ENCODE measurements around the gene TTN. TPM values are rescaled to one million over a fixed set of nuclear protein-coding genes. Genes with fewer than 3 reads are reported as not detected.

Gene TTN
- total RNA-seq, 4 donors from 2014 or later: 1.8 to 10.0 (median 7.2) TPM

DNA sequence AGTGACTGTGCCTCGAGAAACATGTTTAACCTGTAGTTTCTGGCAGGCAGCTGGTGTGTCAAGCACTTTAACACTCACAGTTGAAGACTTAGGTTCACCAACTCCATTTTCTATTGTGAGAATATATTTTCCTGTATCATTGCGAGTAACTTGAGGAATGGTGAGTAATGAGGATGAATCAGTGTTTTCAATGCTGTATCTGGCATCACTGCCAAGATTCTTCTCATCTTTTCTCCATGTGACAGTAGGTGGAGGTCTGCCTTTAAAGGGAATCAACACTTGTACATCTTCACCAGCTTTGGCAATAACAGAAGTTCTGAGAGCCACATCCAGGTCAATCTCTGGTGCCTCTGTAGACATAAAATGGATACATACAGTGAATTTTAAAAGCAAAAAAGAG is 254.2 kb downstream of the TTN start:
- Histone ChIP-seq H3K27ac (no peak overlapping the region), H3K27me3 (no peaks in the 10 kb centered on the region), H3K9me3 (no peaks in the 10 kb centered on the region), H3K36me3 (no peaks in the 10 kb centered on the region), H3K4me1 (no peaks in the 10 kb centered on the region), H3K4me3 (no peak overlapping the region)
- no peak for TF ChIP-seq CTCF (IDR thresholded peaks at IDR 0.05)
- intact Hi-C loops (cut with DNase I; ENCODE audit: low total_unique reads): no loop called here
- no peak for DNase-seq

DNA sequence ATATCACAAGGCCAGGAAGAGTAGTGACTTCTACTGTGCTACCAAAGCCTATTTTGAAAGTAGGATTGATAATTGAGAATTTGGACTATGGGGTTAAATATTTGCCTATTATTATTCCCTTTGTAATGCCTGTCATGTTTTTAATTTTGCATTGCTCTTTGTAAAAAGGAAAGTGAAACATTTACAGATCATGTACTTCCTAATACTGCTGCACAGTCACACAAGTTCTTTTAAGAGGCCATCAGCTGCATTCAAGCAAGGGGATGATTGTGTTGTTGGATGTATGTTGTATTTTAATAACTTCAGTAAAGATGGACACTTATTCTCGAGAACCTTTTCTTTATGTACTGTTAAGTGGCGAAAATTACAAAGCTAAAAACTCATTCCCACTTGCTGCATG is 256.9 kb downstream of the TTN start:
- DNase-seq: no peak
- Histone ChIP-seq H3K4me3 (no peak overlapping the region), H3K27me3 (no peaks in the 10 kb centered on the region), H3K4me1 (no peaks in the 10 kb centered on the region), H3K27ac (no peak overlapping the region), H3K9me3 (no peaks in the 10 kb centered on the region), H3K36me3 (no peaks in the 10 kb centered on the region)
- intact Hi-C loops (cut with DNase I; ENCODE audit: low total_unique reads): no loop called here
- TF ChIP-seq CTCF (IDR thresholded peaks at IDR 0.05) (no peak), POLR2A (IDR thresholded peaks at IDR 0.05) (no peak)

- intact Hi-C loops (cut with DNase I; ENCODE audit: low total_unique reads): no loop called here
- H3K4me1 ChIP-seq: no peaks in the 10 kb centered on the region
- no peaks in the 10 kb centered on the region for H3K27me3 ChIP-seq
- no peaks in the 10 kb centered on the region for H3K36me3 ChIP-seq
- DNase-seq: no peak
- H3K27ac ChIP-seq: no peak overlapping the region
- no peak for TF ChIP-seq POLR2A (IDR thresholded peaks at IDR 0.05)
- no peak for TF ChIP-seq CTCF (IDR thresholded peaks at IDR 0.05)
- H3K9me3 ChIP-seq: no peaks in the 10 kb centered on the region
- H3K4me3 ChIP-seq: no peak overlapping the region
Measured at GRCh38 chr2:178542569-178542968, 264.7 kb downstream of the TTN start.

DNA sequence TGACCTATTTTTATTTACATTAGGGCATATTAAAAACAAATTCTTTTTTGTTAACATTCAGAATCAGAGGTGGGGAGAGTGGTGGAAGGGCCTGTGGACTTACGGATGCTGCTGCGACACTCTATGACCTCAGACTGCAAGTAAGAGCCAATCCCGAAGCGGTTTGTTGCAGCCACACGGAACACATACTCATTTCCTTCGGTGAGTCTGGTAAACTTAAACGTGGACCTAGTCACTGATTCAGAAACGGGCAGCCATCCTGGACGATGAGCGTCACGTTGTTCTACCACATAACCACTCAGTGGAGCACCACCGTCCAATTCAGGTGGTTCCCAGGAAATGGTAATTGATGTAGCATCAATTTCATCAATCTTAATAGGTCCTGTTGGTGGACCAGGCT is 265.1 kb downstream of the TTN start:
- no peak overlapping the region for H3K27ac ChIP-seq
- H3K9me3 ChIP-seq: no peaks in the 10 kb centered on the region
- TF ChIP-seq POLR2A (IDR thresholded peaks at IDR 0.05) (no peak), CTCF (IDR thresholded peaks at IDR 0.05) (no peak)
- H3K4me3 ChIP-seq: no peak overlapping the region
- intact Hi-C loops (cut with DNase I; ENCODE audit: low total_unique reads): no loop called here
- no peaks in the 10 kb centered on the region for H3K36me3 ChIP-seq
- H3K4me1 ChIP-seq: no peaks in the 10 kb centered on the region
- no peak for DNase-seq
- no peaks in the 10 kb centered on the region for H3K27me3 ChIP-seq

DNA sequence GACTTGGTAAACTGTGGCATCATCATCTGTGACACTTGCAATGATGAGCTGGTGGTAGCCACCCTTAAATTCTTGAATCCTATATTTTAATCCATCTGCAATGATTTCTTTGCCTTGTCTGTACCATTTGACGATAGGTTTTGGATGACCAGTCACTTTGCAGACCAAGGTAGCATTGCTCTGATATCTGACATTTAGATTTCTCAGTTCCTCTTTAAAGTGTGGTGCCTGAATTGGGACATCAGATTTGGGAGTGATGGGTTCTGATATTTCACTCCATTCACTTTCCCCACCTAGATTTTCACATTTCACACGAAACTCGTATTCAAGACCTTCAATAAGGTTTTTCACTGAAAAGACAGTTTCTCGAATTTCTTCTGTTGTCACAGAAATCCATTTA is 271.2 kb downstream of the TTN start:
- H3K36me3 ChIP-seq: no peaks in the 10 kb centered on the region
- DNase-seq: no peak
- H3K27me3 ChIP-seq: no peaks in the 10 kb centered on the region
- intact Hi-C loops (cut with DNase I; ENCODE audit: low total_unique reads): no loop called here
- no peak overlapping the region for H3K27ac ChIP-seq
- H3K4me1 ChIP-seq: no peaks in the 10 kb centered on the region
- H3K9me3 ChIP-seq: no peaks in the 10 kb centered on the region
- TF ChIP-seq CTCF (IDR thresholded peaks at IDR 0.05): no peak
- no peak overlapping the region for H3K4me3 ChIP-seq

Measured in uterus (tissue), 4 donors.